Liver (tissue), 9 donors: ENCODE measurements around the gene RBM33. TPM values are rescaled to one million over a fixed set of nuclear protein-coding genes. Genes with fewer than 3 reads are reported as not detected.
"Not testable (repeated sequence)": the region's sequence is repeated elsewhere in the genome, so short reads cannot be mapped to it uniquely, and the experiment has no call there.

ENCODE experiments used
- DNase-seq: peaks from one replicate; pipeline ENCODE4 v3.0.0-alpha.2; 2017; ENCODE audit warnings: low spot score
- H3K27ac ChIP-seq, 2 donors: one replicate each; pipeline ENCODE4 v1.7.0; 2013; ENCODE audit warnings: inconsistent platforms in 2 of 2, low read length in 2 of 2, control low read depth in 1 of 2, low read depth in 1 of 2, mild to moderate bottlenecking in 1 of 2
- H3K27me3 ChIP-seq, 4 donors: one replicate each; pipeline versions ENCODE4 v1.6.1 to v1.7.0; 2013; ENCODE audit warnings: low read length in 3 of 4, inconsistent platforms in 1 of 4, mild to moderate bottlenecking in 1 of 4, moderate library complexity in 1 of 4; ENCODE audit not compliant: control insufficient read depth in 4 of 4, insufficient read depth in 4 of 4
- H3K36me3 ChIP-seq, 4 donors: one replicate each; pipeline versions ENCODE4 v1.6.1 to v1.7.0; 2013; ENCODE audit warnings: low read length in 3 of 4, mild to moderate bottlenecking in 3 of 4, low read depth in 1 of 4, moderate library complexity in 1 of 4; ENCODE audit not compliant: control insufficient read depth in 4 of 4, insufficient read depth in 3 of 4
- H3K4me1 ChIP-seq, 4 donors: one replicate each; pipeline versions ENCODE4 v1.6.1 to v1.7.0; 2013; ENCODE audit warnings: low read length in 3 of 4, mild to moderate bottlenecking in 3 of 4, moderate library complexity in 1 of 4; ENCODE audit not compliant: control insufficient read depth in 4 of 4, insufficient read depth in 4 of 4
- H3K4me3 ChIP-seq, 3 donors: one replicate each; pipeline versions ENCODE4 v1.6.1 to v1.7.0; 2013; ENCODE audit warnings: low read length in 3 of 3, control low read depth in 1 of 3, low read depth in 1 of 3, mild to moderate bottlenecking in 1 of 3
- H3K9ac ChIP-seq, 2 donors: one replicate each; pipeline ENCODE4 v1.7.0; 2013; ENCODE audit warnings: low read length in 2 of 2, mild to moderate bottlenecking in 2 of 2, moderate library complexity in 2 of 2, control low read depth in 1 of 2, low read depth in 1 of 2
- H3K9me3 ChIP-seq, 4 donors: one replicate each; pipeline versions ENCODE4 v1.6.1 to v1.7.0; 2013; ENCODE audit warnings: low read length in 3 of 4; ENCODE audit not compliant: control insufficient read depth in 4 of 4
- ATF3 ChIP-seq: IDR thresholded peaks from 2 replicates; pipeline ENCODE4 v1.6.1; 2016; ENCODE audit warnings: antibody characterized with exemption
- CTCF ChIP-seq: fragments of 150-350 bp; IDR thresholded peaks from 2 replicates; pipeline ENCODE4 v1.5.1; 2017; ENCODE audit warnings: improper control_type of control experiment, low read depth, low read length; ENCODE audit not compliant: missing input control
- EGR1 ChIP-seq, 2 donors: IDR thresholded peaks; 2 replicates each; pipeline ENCODE4 v1.6.1; 2016 to 2018; ENCODE audit warnings: antibody characterized with exemption in 2 of 2, low read depth in 2 of 2
- FOXA1 ChIP-seq: IDR thresholded peaks from 2 replicates; pipeline ENCODE4 v1.6.1; 2016; ENCODE audit warnings: antibody characterized with exemption
- FOXA2 ChIP-seq: IDR thresholded peaks from 2 replicates; pipeline ENCODE4 v1.6.1; 2016; ENCODE audit warnings: antibody characterized with exemption
- GABPA ChIP-seq, 2 donors: IDR thresholded peaks in 1 of 2; conservative IDR thresholded peaks in 1 of 2; 2 replicates each; pipeline ENCODE4 v1.6.1; 2016; ENCODE audit warnings: antibody characterized with exemption in 2 of 2, mild to moderate bottlenecking in 1 of 2, moderate library complexity in 1 of 2
- HNF4A ChIP-seq, 2 donors: conservative IDR thresholded peaks; 2 replicates each; pipeline ENCODE4 v1.6.1; 2016; ENCODE audit warnings: antibody characterized with exemption in 2 of 2, mild to moderate bottlenecking in 2 of 2
- HNF4G ChIP-seq: IDR thresholded peaks from 2 replicates; pipeline ENCODE4 v1.6.1; 2016; ENCODE audit warnings: antibody characterized with exemption
- JUND ChIP-seq, 2 donors: IDR thresholded peaks; 2 replicates each; pipeline ENCODE4 v1.6.1; 2016; ENCODE audit warnings: antibody characterized with exemption in 2 of 2
- NR2F2 ChIP-seq: IDR thresholded peaks from 2 replicates; pipeline ENCODE4 v1.6.1; 2016; ENCODE audit warnings: antibody characterized with exemption
- RAD21 ChIP-seq, 2 donors: IDR thresholded peaks; 2 replicates each; pipeline ENCODE4 v1.6.1; 2016; ENCODE audit warnings: antibody characterized with exemption in 2 of 2, mild to moderate bottlenecking in 2 of 2
- RXRA ChIP-seq, 2 donors: IDR thresholded peaks; 2 replicates each; pipeline ENCODE4 v1.6.1; 2017 to 2018; ENCODE audit warnings: antibody characterized with exemption in 2 of 2, mild to moderate bottlenecking in 1 of 2
- SP1 ChIP-seq: IDR thresholded peaks from 2 replicates; pipeline ENCODE4 v1.6.1; 2018; ENCODE audit warnings: antibody characterized with exemption, mild to moderate bottlenecking
- TAF1 ChIP-seq: conservative IDR thresholded peaks from 2 replicates; pipeline ENCODE4 v1.6.1; 2016; ENCODE audit warnings: antibody characterized with exemption, mild to moderate bottlenecking
- YY1 ChIP-seq: IDR thresholded peaks from 2 replicates; pipeline ENCODE4 v1.6.1; 2016; ENCODE audit warnings: antibody characterized with exemption, mild to moderate bottlenecking
- WGBS: extraction: QIAGEN DNeasy Blood & Tissue Kit; methylation state at CpG from one replicate; pipeline ENCODE4 v1.1.7; 2013; 5-methylcytosine and 5-hydroxymethylcytosine counted together
- polyA plus RNA-seq, 2 donors: library from polyadenylated mRNA; stranded (reverse) in 1 of 2; unstranded in 1 of 2; fragments of 200-250 nt in 1 of 2; fragments of >200 nt in 1 of 2; fragmentation: Nextera tagmentation in 1 of 2; extraction: Ambion mirVana in 1 of 2; gene quantifications; one replicate each; pipeline versions ENCODE4 v1.2.1 to v1.2.3, GENCODE V29; 2013 to 2015
- total RNA-seq, 2 donors: library from RNA; depleted of rRNA; stranded (reverse); fragments of >200 nt; gene quantifications; one replicate each; pipeline ENCODE4 v1.2.3, GENCODE V29; 2014
- TF ChIP-seq, protein P1 (sequence below): IDR thresholded peaks from 2 replicates; pipeline ENCODE4 v1.6.1; 2016; ENCODE audit warnings: antibody characterized with exemption
- TF ChIP-seq, protein P2 (sequence below): IDR thresholded peaks from 2 replicates; pipeline ENCODE4 v1.6.1; 2016; ENCODE audit warnings: antibody characterized with exemption, mild to moderate bottlenecking
- TF ChIP-seq, protein P3 (sequence below): IDR thresholded peaks from 2 replicates; pipeline ENCODE4 v1.6.1; 2016; ENCODE audit warnings: antibody characterized with exemption
- donor health status: healthy.
- donor health status: healthy.
- donor health status: healthy.
- donor health status: healthy.
- donor health status: healthy.

Gene RBM33
- total and polyA plus RNA-seq, 4 donors = 7.8 to 48.9 (median 28.2) TPM

- Histone ChIP-seq H3K36me3 (no peaks in the 10 kb centered on the region), H3K9ac (no peak overlapping the region), H3K4me3 (no peak overlapping the region), H3K27ac (no peak overlapping the region), H3K9me3 (no peaks in the 10 kb centered on the region), H3K27me3 (no peaks in the 10 kb centered on the region), H3K4me1 (peaks cover 0 to 2% (median 0%) of the 10 kb centered on the region in 4 donors)
- 92% methylated on average over 10 of the region's 10 CpGs for WGBS
- no peak for DNase-seq
- TF ChIP-seq HNF4A (conservative IDR thresholded peaks at IDR 0.05) (no peak), FOXA1 (no peak), RXRA (IDR thresholded peaks at IDR 0.05) (no peak), ATF3 (no peak), NR2F2 (no peak)
Observed at GRCh38 chr7:155612658-155613057, 31.8 kb upstream of the RBM33 start.

- H3K4me3 ChIP-seq, H3K27ac ChIP-seq, DNase-seq: not testable (repeated sequence)
Observed at GRCh38 chr7:155615085-155615484, 29.4 kb upstream of the RBM33 start.

DNA sequence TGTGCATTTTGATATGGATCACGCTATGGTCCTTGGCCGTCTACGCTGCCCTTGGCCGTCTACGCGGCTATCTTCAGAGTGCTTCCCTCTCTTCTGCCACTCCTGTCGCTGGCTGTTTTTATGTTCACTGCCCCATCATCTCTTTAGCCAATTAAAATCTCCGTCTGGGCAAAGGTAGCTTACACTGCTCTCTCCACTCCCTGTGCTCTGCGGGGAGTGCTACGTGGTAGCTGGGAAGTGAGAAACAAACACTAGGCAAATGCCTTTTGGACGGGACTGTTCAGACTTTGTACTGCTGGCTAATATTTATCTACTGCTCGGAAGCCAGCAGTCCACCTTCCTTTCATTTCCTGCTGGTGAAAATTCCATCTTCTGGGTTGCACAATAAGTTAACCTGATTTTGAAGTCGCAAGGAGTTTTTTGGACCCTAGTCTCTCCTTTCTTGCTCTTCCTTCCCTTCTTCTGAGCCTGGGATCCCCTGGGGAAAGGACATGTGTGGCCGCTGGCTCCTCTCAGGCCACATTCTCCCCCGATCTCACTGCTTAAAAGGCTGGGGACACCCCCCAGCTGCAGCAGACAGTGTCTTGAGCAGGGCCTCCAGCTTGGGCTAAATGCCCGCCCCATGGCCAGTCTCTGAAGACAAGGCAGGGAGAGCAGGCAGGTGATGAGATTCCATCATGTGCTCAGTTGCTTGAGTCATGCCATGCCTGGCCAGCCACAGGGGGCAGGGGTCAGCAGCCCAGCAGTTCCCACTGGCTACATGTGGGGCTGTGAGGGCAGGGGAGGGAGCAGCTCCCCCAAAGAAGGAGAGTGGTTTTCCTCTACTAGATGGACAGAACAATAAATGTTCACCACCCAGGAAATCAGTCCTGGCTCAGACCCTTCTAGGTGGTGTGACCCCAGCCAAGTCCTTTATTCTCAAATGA lies 25.5 kb upstream of the RBM33 start:
- H3K27ac ChIP-seq = peak overlapping the region; percentile 91 to 99
- H3K9me3 ChIP-seq = no peaks in the 10 kb centered on the region
- 28% methylated on average over 16 of the region's 16 CpGs for WGBS
- peak; percentile 45 for DNase-seq
- H3K36me3 ChIP-seq = no peaks in the 10 kb centered on the region
- peak overlapping the region in 1 of 2 donors; percentile 64 for H3K9ac ChIP-seq
- H3K4me1 ChIP-seq = peaks cover 15 to 30% (median 23%) of the 10 kb centered on the region in 4 donors
- TF ChIP-seq FOXA2 (peak; percentile 71), TAF1 (peak; percentile 78), EGR1 (IDR thresholded peaks at IDR 0.05; ENCODE audit: low read depth in 2 of 2) (peak; percentile 65 to 87), NR2F2 (peak; percentile 57), GABPA (IDR thresholded peaks at IDR 0.05 in 1 of 2, conservative IDR thresholded peaks at IDR 0.05 in 1 of 2) (peak in 1 of 2 donors; percentile 65), HNF4G (peak; percentile 99), YY1 (peak; percentile 93), HNF4A (conservative IDR thresholded peaks at IDR 0.05) (peak; percentile 99), RXRA (IDR thresholded peaks at IDR 0.05) (peak; percentile 85 to 95), JUND (IDR thresholded peaks at IDR 0.05) (peak; percentile 83 to 94), RAD21 (IDR thresholded peaks at IDR 0.05) (peak; percentile 58 to 68), FOXA1 (peak; percentile 73), CTCF (no peak), SP1 (peak; percentile 99), ATF3 (peak; percentile 57)
- TF ChIP-seq, protein P1, sequence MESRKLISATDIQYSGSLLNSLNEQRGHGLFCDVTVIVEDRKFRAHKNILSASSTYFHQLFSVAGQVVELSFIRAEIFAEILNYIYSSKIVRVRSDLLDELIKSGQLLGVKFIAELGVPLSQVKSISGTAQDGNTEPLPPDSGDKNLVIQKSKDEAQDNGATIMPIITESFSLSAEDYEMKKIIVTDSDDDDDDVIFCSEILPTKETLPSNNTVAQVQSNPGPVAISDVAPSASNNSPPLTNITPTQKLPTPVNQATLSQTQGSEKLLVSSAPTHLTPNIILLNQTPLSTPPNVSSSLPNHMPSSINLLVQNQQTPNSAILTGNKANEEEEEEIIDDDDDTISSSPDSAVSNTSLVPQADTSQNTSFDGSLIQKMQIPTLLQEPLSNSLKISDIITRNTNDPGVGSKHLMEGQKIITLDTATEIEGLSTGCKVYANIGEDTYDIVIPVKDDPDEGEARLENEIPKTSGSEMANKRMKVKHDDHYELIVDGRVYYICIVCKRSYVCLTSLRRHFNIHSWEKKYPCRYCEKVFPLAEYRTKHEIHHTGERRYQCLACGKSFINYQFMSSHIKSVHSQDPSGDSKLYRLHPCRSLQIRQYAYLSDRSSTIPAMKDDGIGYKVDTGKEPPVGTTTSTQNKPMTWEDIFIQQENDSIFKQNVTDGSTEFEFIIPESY = peak; percentile 89
- TF ChIP-seq, protein P2, sequence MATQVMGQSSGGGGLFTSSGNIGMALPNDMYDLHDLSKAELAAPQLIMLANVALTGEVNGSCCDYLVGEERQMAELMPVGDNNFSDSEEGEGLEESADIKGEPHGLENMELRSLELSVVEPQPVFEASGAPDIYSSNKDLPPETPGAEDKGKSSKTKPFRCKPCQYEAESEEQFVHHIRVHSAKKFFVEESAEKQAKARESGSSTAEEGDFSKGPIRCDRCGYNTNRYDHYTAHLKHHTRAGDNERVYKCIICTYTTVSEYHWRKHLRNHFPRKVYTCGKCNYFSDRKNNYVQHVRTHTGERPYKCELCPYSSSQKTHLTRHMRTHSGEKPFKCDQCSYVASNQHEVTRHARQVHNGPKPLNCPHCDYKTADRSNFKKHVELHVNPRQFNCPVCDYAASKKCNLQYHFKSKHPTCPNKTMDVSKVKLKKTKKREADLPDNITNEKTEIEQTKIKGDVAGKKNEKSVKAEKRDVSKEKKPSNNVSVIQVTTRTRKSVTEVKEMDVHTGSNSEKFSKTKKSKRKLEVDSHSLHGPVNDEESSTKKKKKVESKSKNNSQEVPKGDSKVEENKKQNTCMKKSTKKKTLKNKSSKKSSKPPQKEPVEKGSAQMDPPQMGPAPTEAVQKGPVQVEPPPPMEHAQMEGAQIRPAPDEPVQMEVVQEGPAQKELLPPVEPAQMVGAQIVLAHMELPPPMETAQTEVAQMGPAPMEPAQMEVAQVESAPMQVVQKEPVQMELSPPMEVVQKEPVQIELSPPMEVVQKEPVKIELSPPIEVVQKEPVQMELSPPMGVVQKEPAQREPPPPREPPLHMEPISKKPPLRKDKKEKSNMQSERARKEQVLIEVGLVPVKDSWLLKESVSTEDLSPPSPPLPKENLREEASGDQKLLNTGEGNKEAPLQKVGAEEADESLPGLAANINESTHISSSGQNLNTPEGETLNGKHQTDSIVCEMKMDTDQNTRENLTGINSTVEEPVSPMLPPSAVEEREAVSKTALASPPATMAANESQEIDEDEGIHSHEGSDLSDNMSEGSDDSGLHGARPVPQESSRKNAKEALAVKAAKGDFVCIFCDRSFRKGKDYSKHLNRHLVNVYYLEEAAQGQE = peak; percentile 91
- TF ChIP-seq, protein P3, sequence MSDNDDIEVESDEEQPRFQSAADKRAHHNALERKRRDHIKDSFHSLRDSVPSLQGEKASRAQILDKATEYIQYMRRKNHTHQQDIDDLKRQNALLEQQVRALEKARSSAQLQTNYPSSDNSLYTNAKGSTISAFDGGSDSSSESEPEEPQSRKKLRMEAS = peak; percentile 97
- H3K27me3 ChIP-seq = no peaks in the 10 kb centered on the region
- H3K4me3 ChIP-seq = peak overlapping the region in 1 of 3 donors; percentile 1

More at GRCh38 chr7:155615085-155615484, 29.4 kb upstream of the RBM33 start:
- H3K4me1 ChIP-seq = peaks cover 14 to 20% (median 18%) of the 10 kb centered on the region in 4 donors
- H3K9ac ChIP-seq, H3K27me3 ChIP-seq, H3K36me3 ChIP-seq, H3K9me3 ChIP-seq: not testable (repeated sequence)
- 97% methylated on average over 6 of the region's 6 CpGs for WGBS
